ENCODE data around the gene CACFD1. TPM values are rescaled to one million over a fixed set of nuclear protein-coding genes. Genes with fewer than 3 reads are reported as not detected.

Gene CACFD1
- total RNA-seq, 1 experiment from 2014 or later = 10.6 TPM

- no TSS peak for BruUV-seq (replicated peaks)
- Histone ChIP-seq H3K36me3 (ENCODE audit: insufficient read depth, low read length, poor library complexity, severe bottlenecking) (no peaks in the 10 kb centered on the region), H3K27ac (ENCODE audit: low read depth, low read length, poor library complexity, severe bottlenecking) (no peak overlapping the region), H3K27me3 (replicated peaks; ENCODE audit: insufficient read depth, low read depth, low read length, poor library complexity) (no peaks in the 10 kb centered on the region), H3K9me3 (ENCODE audit: low read depth, low read length, poor library complexity, severe bottlenecking) (no peaks in the 10 kb centered on the region), H3K4me3 (ENCODE audit: low read depth, low read length, poor library complexity, severe bottlenecking) (no peak overlapping the region), H3K4me1 (ENCODE audit: insufficient read depth, low read length, poor library complexity, severe bottlenecking) (peaks cover 5% of the 10 kb centered on the region)
- DNase-seq (ENCODE audit: low spot score) = no peak
- ChIA-PET CTCF (no interaction called here), POLR2A (ENCODE audit: low non-redundant PET) (no interaction called here)
- TF ChIP-seq EZH2 (IDR thresholded peaks at IDR 0.05; ENCODE audit: borderline replicate concordance, low read depth, low read length, poor library complexity, severe bottlenecking) = no peak
- no peak for TF ChIP-seq CTCF (conservative IDR thresholded peaks at IDR 0.05; ENCODE audit: low read depth, low read length)
- intact Hi-C loops (cut with micrococcal nuclease; ENCODE audit: unreplicated experiment) = no loop called here
These were observed 3.8 kb upstream of the CACFD1 start for GRCh38 chr9:133455936-133456335.

GRCh38 chr9:133456409-133456808 lies 3.4 kb upstream of the CACFD1 start:
- intact Hi-C loops (cut with micrococcal nuclease; ENCODE audit: unreplicated experiment) = no loop called here
- DNase-seq (ENCODE audit: low spot score) = no peak
- H3K4me1 ChIP-seq (ENCODE audit: insufficient read depth, low read length, poor library complexity, severe bottlenecking) = peaks cover 5% of the 10 kb centered on the region
- BruUV-seq (replicated peaks) = no TSS peak
- H3K4me3 ChIP-seq (ENCODE audit: low read depth, low read length, poor library complexity, severe bottlenecking) = no peak overlapping the region
- H3K27ac ChIP-seq (ENCODE audit: low read depth, low read length, poor library complexity, severe bottlenecking) = no peak overlapping the region
- ChIA-PET CTCF (no interaction called here), POLR2A (ENCODE audit: low non-redundant PET) (no interaction called here)
- H3K36me3 ChIP-seq (ENCODE audit: insufficient read depth, low read length, poor library complexity, severe bottlenecking) = no peaks in the 10 kb centered on the region
- H3K27me3 ChIP-seq (replicated peaks; ENCODE audit: insufficient read depth, low read depth, low read length, poor library complexity) = no peaks in the 10 kb centered on the region
- TF ChIP-seq CTCF (conservative IDR thresholded peaks at IDR 0.05; ENCODE audit: low read depth, low read length) = peak; percentile 27
- no peak for TF ChIP-seq EZH2 (IDR thresholded peaks at IDR 0.05; ENCODE audit: borderline replicate concordance, low read depth, low read length, poor library complexity, severe bottlenecking)
- H3K9me3 ChIP-seq (ENCODE audit: low read depth, low read length, poor library complexity, severe bottlenecking) = no peaks in the 10 kb centered on the region

- ChIA-PET CTCF (no interaction called here), POLR2A (ENCODE audit: low non-redundant PET) (no interaction called here)
- no peak overlapping the region for H3K27ac ChIP-seq (ENCODE audit: low read depth, low read length, poor library complexity, severe bottlenecking)
- BruUV-seq (replicated peaks) = no TSS peak
- TF ChIP-seq CTCF (conservative IDR thresholded peaks at IDR 0.05; ENCODE audit: low read depth, low read length) (no peak), EZH2 (IDR thresholded peaks at IDR 0.05; ENCODE audit: borderline replicate concordance, low read depth, low read length, poor library complexity, severe bottlenecking) (no peak)
- no peaks in the 10 kb centered on the region for H3K27me3 ChIP-seq (replicated peaks; ENCODE audit: insufficient read depth, low read depth, low read length, poor library complexity)
- peaks cover 5% of the 10 kb centered on the region for H3K4me1 ChIP-seq (ENCODE audit: insufficient read depth, low read length, poor library complexity, severe bottlenecking)
- DNase-seq (ENCODE audit: low spot score) = no peak
- H3K36me3 ChIP-seq (ENCODE audit: insufficient read depth, low read length, poor library complexity, severe bottlenecking) = no peaks in the 10 kb centered on the region
- intact Hi-C loops (cut with micrococcal nuclease; ENCODE audit: unreplicated experiment) = no loop called here
- H3K4me3 ChIP-seq (ENCODE audit: low read depth, low read length, poor library complexity, severe bottlenecking) = no peak overlapping the region
- no peaks in the 10 kb centered on the region for H3K9me3 ChIP-seq (ENCODE audit: low read depth, low read length, poor library complexity, severe bottlenecking)
These were observed 2.5 kb upstream of the CACFD1 start for GRCh38 chr9:133457233-133457632.
